UCSD-AML1 (cell line): ENCODE measurements around the gene SH2D1A.
"Not testable (repeated sequence)": the region's sequence is repeated elsewhere in the genome, so short reads cannot be mapped to it uniquely, and the experiment has no call there.

Experiments
- DNase-seq: peaks from one replicate; lab custom pipeline; 2025; ENCODE audit not compliant: unreplicated experiment; lab: John Stamatoyannopoulos, UW

Gene SH2D1A

GRCh38 chrX:124346117-124346876, at the start of gene SH2D1A:
TSS of gene SH2D1A (plus strand) at chrX:124346563. CDS start at chrX:124346643, 80 bp downstream.
- DNase-seq = no peak

DNA sequence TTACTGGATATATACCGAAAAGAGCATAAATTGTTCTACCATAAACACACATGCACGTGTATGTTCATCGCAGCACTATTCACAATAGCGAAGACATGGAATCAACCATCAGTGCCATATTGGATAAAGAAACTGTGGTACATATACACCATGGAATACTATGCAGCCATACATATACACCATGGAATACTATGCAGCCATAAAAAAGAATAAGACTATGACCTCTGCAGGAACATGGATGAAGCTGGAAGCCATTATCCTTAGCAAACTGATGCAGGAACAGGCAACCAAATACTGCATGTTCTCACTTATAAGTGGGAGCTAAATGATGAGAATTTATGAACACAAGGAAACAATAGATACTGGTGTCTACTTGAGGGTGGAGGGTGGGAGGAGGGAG, 47.0 kb upstream of the SH2D1A start:
- DNase-seq = not testable (repeated sequence)

DNA sequence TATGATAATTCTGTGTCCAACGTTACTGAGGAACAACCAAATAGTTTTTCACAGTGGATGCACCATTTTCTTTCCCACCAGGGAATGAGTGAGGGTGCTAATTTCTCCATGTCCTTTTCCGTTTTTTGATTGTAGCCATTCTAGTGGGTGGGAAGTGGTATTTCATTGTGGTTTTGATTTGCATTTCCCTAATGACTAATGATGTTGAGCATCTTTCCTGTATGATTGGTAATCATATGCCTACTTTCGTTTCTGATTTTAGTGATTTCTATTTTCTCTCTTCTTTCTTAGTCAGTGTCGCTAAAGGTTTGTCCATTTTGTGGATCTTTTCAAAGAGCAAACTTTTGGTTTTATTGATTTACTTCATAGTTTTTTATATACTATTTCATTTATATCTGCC, 46.0 kb upstream of the SH2D1A start:
- no peak for DNase-seq

- DNase-seq = no peak
These were observed 39.0 kb upstream of the SH2D1A start for GRCh38 chrX:124307253-124307907.

- DNase-seq = no peak
These were observed 20.6 kb upstream of the SH2D1A start for GRCh38 chrX:124325732-124326131.

- DNase-seq = no peak
These were observed 17.6 kb upstream of the SH2D1A start for GRCh38 chrX:124328765-124329164.

DNA sequence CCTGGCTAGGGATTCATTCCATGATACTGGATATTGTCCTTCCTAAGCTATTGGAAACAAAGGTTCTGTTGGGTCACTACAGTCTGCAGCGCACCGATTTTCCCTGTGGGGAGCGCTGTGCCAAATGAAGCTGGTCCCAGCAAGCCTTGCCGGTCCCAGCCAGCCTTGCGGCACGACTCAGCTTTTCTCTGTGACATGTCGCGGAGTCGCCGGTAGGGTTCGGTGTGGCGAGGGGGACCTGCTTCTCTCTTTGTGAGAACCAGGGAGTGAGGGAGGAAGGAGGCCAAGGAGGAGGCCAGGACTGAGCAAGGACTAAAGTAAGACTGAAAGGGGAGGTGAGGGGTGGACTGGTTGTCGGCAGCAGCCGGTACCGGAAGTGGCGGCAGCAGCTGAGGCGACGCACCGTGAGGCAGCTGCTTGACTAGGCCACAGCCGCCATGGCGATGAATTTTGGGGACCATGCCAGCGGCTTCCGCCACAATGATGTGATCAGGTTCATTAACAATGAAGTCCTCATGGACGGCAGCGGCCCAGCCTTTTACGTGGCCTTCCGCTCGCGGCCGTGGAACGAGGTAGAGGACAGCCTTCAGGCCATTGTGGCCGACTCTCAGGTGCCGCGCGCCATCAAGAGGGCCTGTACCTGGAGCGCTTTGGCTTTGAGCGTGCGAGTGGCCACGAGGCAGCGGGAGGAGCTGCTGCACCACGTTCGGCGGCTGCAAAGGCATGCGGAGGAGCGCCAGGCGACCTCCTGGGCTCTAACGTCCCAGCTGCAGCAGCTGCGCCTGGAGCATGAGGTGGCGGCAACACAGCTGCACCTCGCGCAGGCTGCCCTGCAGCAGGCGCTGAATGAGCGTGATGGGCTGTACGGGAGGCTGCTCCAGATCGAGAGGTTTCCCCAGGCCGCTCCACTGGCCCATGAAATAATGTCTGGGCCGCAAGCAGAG, 13.6 kb upstream of the SH2D1A start, which contains the start of gene TEX13D:
Gene TEX13D, plus strand, starts transcription at position 180 of the 944 bp plus-strand sequence. Its CDS starts 258 bp downstream, at position 438.
- no peak for DNase-seq

DNA sequence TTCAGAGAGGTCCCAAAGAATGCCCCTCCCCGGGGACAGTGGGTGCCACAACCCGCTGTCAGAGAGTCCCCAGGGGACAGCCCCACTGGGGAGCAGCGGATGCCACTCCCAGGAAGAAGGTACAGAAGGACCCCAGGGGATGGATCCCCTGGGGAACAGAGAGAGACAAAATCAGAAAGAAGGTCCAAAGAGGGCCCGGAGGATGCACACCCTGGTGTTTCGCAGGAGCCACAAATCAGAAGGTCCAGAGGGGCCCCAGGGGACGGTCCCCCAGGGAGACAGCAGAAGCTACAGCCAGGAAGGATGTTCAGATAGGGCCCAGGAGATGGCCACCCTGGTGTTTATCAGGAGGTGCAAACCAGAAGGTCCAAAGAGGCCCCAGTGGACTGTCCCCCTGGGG, 12.5 kb upstream of the SH2D1A start:
- no peak for DNase-seq

DNA sequence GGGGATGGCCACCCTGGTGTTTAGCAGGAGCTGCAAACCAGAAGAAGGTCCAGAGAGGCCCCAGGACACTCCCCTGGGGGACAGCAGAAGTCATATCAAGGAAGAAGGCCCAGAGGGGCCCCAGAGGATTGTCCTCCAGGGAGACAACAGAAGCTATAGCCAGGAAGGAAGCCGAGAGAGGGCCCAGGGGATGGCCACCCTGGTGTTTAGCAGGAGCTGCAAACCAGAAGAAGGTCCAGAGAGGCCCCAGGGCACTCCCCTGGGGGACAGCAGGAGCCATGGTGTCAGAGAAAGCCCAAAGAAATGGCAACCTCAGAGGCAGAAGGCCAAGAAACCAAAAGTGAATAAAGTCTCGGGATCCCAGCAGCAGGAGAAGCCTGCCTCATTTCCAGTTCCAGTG, 11.8 kb upstream of the SH2D1A start:
- DNase-seq = not testable (repeated sequence)

GRCh38 chrX:124335598-124335997, 10.8 kb upstream of the SH2D1A start:
- DNase-seq = no peak

- no peak for DNase-seq
These were observed 8.4 kb upstream of the SH2D1A start for GRCh38 chrX:124337916-124338315.

DNA sequence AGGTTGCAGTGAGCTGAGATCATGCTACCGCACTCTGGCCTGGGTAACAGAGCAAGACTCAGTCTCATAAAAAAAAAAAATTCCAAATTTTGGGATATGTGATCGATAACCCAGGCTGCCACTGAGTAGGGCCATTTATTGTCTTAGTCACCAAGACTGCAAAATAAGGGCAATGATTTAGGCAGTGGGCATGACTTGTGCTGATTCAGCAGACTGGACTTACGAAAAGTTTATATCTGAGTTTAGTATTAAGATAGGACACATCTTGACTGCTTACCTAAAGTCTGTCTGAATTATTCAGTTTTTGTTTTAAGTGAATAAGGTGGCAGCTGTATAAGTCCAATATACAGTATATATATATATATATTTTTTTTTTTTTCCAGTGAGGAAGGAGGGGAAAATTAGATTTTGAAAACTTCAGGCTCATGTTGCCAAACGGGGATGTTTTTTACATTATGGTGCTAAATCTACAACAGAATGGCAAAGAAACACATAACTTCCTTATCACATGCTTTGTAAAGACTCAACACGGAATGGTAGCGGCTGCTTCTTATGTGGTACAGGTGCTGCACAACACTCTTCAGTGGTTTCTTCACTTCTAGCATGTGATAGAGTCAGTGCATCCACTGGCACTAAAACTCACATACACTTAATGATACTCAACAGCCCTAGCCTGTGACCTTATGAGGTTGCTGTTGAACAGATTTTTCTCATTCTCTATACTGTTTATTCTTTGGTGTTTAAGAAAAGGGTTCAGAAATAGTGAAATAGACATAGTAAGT, 7.4 kb upstream of the SH2D1A start:
- no peak for DNase-seq

GRCh38 chrX:124341396-124342132, 4.8 kb upstream of the SH2D1A start:
- no peak for DNase-seq

GRCh38 chrX:124342174-124342867, 4.0 kb upstream of the SH2D1A start:
- no peak for DNase-seq

GRCh38 chrX:124343016-124343415, 3.3 kb upstream of the SH2D1A start:
- no peak for DNase-seq

DNA sequence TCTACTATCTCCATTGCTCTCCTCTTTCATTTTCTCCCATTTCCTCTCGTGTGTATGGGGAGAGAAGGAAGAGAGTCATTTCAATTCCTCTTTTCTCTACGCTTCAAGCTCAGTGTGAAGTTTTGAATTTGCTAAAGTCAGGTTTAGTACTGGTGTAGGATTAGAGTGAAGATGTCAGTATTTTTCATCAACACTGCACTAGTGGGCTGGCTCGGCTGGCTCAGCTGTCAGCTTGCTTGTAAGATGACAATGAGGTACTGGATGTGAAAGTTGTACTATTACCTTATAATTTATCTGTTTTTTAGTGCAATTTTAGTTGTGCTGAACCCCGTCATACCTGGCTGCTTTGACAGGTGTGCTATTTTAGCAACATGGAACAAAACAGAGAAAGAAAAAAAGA, 2.1 kb upstream of the SH2D1A start:
- DNase-seq = no peak

DNA sequence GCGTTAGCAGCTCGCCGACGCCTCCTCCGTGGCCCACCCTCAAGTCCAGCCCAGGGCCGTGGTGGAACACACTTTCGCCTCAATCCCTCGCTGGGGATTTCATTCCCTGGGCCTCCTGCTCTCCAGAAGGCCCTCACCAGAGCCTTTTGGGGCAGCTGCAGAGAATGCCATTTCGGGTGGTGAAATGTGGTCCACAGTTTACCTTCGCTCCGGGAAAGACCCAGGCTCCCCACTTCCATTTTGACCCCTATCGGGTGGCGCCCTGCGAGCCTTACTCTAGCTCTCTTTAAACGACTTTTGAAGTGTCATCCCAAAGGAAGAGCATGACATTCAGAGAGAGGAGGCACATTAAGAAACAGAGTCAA, 496 bp downstream of the SH2D1A start:
- no peak for DNase-seq

DNA sequence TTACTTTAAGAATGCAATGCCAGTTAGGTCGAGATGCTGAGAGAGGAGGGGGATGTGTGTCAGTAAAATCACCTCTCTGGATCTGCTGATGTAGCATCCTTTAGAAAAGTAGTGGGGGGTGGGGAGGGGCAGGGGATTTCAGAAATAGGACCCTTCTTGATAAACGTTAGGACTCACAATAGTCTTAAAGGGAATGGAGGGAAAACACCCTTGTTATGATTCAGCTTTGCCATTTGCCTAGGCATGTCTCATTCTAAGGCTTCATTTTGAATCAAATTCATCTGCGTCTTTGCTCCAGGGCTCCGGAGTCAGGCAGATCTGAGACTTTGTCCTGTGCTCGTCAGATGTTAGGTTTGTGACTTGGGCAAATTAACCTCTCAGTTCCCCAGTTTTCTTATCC, 879 bp downstream of the SH2D1A start:
- no peak for DNase-seq

- no peak for DNase-seq
These were observed 1.8 kb downstream of the SH2D1A start for GRCh38 chrX:124348182-124348581.
